Activated B cell treated with CpG ODN at 0.5 μM for 24 hours (primary cell): ENCODE data around the gene CFI. TPM values are rescaled to one million over a fixed set of nuclear protein-coding genes. Genes with fewer than 3 reads are reported as not detected.

Experiments used
- ATAC-seq: fragments of 200-7000 bp; cut with Tn5 transposase; one replicate; pipeline ENCODE4 v1.10.0; 2021; ENCODE audit warnings: low read depth, mild to moderate bottlenecking, moderate library complexity
- CTCF ChIA-PET: fragments of 350-600 bp; sonication (Branson Sonifier 250); formaldehyde crosslinking; loops from one replicate; lab custom pipeline; 2021; ENCODE audit warnings: antibody characterized with exemption; lab: Charles Lee
- POLR2A ChIA-PET: fragments of 350-600 bp; sonication (Branson Sonifier 250); formaldehyde crosslinking; loops from one replicate; lab custom pipeline; 2021; ENCODE audit warnings: antibody characterized with exemption; lab: Charles Lee
- DNase-seq: peaks from one replicate; pipeline ENCODE4 v3.0.0; 2022
- H3K27ac Mint-ChIP-seq: one replicate; pipeline ENCODE4 v1.8.0; 2020; ENCODE audit warnings: mixed read lengths
- H3K27me3 Mint-ChIP-seq: one replicate; pipeline ENCODE4 v1.8.0; 2021; ENCODE audit warnings: mixed read lengths
- H3K36me3 Mint-ChIP-seq: one replicate; pipeline ENCODE4 v1.8.0; 2021; ENCODE audit warnings: low read depth, mixed read lengths
- H3K4me1 Mint-ChIP-seq: one replicate; pipeline ENCODE4 v1.8.0; 2021; ENCODE audit warnings: mixed read lengths
- H3K4me3 Mint-ChIP-seq: one replicate; pipeline ENCODE4 v1.8.0; 2020; ENCODE audit warnings: mild to moderate bottlenecking, mixed read lengths
- H3K9me3 Mint-ChIP-seq: one replicate; pipeline ENCODE4 v1.8.0; 2020; ENCODE audit warnings: mixed read lengths
- CTCF ChIP-seq: fragments of 200-600 bp; IDR thresholded peaks from one replicate; pipeline ENCODE4 v1.8.0; 2022; ENCODE audit warnings: antibody characterized with exemption, mild to moderate bottlenecking
- intact Hi-C: fragments of 100-400 bp; cut with micrococcal nuclease; formaldehyde crosslinking; loops from one replicate; pipeline ENCODE4 v1.15.1; 2024
- total RNA-seq: library from RNA; stranded (reverse); gene quantifications from 2 replicates; pipeline ENCODE4 v1.2.3, GENCODE V29; 2022

The CFI gene
- total RNA-seq, 1 donor from 2014 or later, result not detected

GRCh38 chr4:109748114-109748513 is 53.7 kb downstream of the CFI start:
- Mint-ChIP-seq H3K27me3 (peaks cover 11% of the 10 kb centered on the region), H3K4me1 (no peaks in the 10 kb centered on the region), H3K36me3 (no peaks in the 10 kb centered on the region), H3K4me3 (no peak overlapping the region), H3K9me3 (no peaks in the 10 kb centered on the region), H3K27ac (no peak overlapping the region)
- ATAC-seq, result no peak
- TF ChIP-seq CTCF, result no peak
- ChIA-PET CTCF (no interaction called here), POLR2A (no interaction called here)
- intact Hi-C loops, result no loop called here
- DNase-seq, result no peak

- DNase-seq (no peak), ATAC-seq (no peak)
- intact Hi-C loops, result no loop called here
- Mint-ChIP-seq H3K27ac (no peak overlapping the region), H3K4me3 (no peak overlapping the region), H3K4me1 (no peaks in the 10 kb centered on the region), H3K9me3 (no peaks in the 10 kb centered on the region), H3K27me3 (peaks cover 19% of the 10 kb centered on the region), H3K36me3 (no peaks in the 10 kb centered on the region)
- CTCF ChIA-PET, result no interaction called here
- POLR2A ChIA-PET, result no interaction called here
- TF ChIP-seq CTCF, result no peak
Measured at GRCh38 chr4:109746728-109747127, 55.1 kb downstream of the CFI start.

- Mint-ChIP-seq H3K36me3 (no peaks in the 10 kb centered on the region), H3K4me1 (no peaks in the 10 kb centered on the region), H3K27ac (no peak overlapping the region), H3K4me3 (no peak overlapping the region), H3K9me3 (no peaks in the 10 kb centered on the region), H3K27me3 (peaks cover 19% of the 10 kb centered on the region)
- ChIA-PET POLR2A (no interaction called here), CTCF (no interaction called here)
- intact Hi-C loops, result no loop called here
- ATAC-seq, result no peak
- no peak for TF ChIP-seq CTCF
- no peak for DNase-seq
Measured at GRCh38 chr4:109745830-109746229, 56.0 kb downstream of the CFI start.

GRCh38 chr4:109739547-109739946 is 62.3 kb downstream of the CFI start:
- no peak for TF ChIP-seq CTCF
- Mint-ChIP-seq H3K36me3 (no peaks in the 10 kb centered on the region), H3K27ac (no peak overlapping the region), H3K27me3 (peaks cover 28% of the 10 kb centered on the region), H3K4me3 (no peak overlapping the region), H3K4me1 (no peaks in the 10 kb centered on the region), H3K9me3 (no peaks in the 10 kb centered on the region)
- intact Hi-C loops, result no loop called here
- ChIA-PET CTCF (no interaction called here), POLR2A (no interaction called here)
- DNase-seq (no peak), ATAC-seq (no peak)

- Mint-ChIP-seq H3K9me3 (no peaks in the 10 kb centered on the region), H3K27ac (no peak overlapping the region), H3K27me3 (peaks cover 24% of the 10 kb centered on the region), H3K36me3 (no peaks in the 10 kb centered on the region), H3K4me3 (no peak overlapping the region), H3K4me1 (no peaks in the 10 kb centered on the region)
- intact Hi-C loops, result no loop called here
- no peak for TF ChIP-seq CTCF
- ChIA-PET POLR2A (no interaction called here), CTCF (no interaction called here)
- no peak for DNase-seq
- no peak for ATAC-seq
Measured at GRCh38 chr4:109738104-109738872, 63.5 kb downstream of the CFI start.
